Right cardiac atrium (tissue), 5 donors: ENCODE measurements around the gene HPCAL1. TPM values are rescaled to one million over a fixed set of nuclear protein-coding genes. Genes with fewer than 3 reads are reported as not detected.

ENCODE experiments used
- ATAC-seq, 2 donors: fragments of 200-7000 bp; cut with Tn5 transposase; one replicate each; pipeline versions ENCODE4 v1.8.0 to v1.9.1; 2020; ENCODE audit warnings: moderate library complexity in 2 of 2, mild to moderate bottlenecking in 1 of 2
- DNase-seq, 3 donors: peaks; one replicate each; pipeline ENCODE4 v3.0.0-alpha.2; 2020
- H3K27ac ChIP-seq: one replicate; pipeline ENCODE4 v1.5.1; 2013; ENCODE audit warnings: mild to moderate bottlenecking, low read length, control low read depth, moderate library complexity
- H3K27me3 ChIP-seq: one replicate; pipeline ENCODE4 v1.6.1; 2013; ENCODE audit not compliant: control insufficient read depth, insufficient read depth
- H3K4me1 ChIP-seq: one replicate; pipeline ENCODE4 v1.6.1; 2013; ENCODE audit warnings: low read length; ENCODE audit not compliant: control insufficient read depth, insufficient read depth
- H3K4me3 ChIP-seq: one replicate; pipeline ENCODE4 v1.5.1; 2013; ENCODE audit warnings: low read length, control low read depth
- H3K9me3 ChIP-seq: one replicate; pipeline ENCODE4 v1.6.1; 2013; ENCODE audit warnings: low read length; ENCODE audit not compliant: control insufficient read depth
- WGBS: extraction: QIAGEN DNeasy Blood & Tissue Kit; methylation state at CpG from one replicate; pipeline ENCODE4 v1.1.7; 2013; 5-methylcytosine and 5-hydroxymethylcytosine counted together
- intact Hi-C, 4 donors: fragments of 100-400 bp; cut with DNase I; formaldehyde crosslinking; loops; one replicate each; pipeline versions ENCODE4 v1.11.0 to v1.14.0; 2022 to 2023
- polyA plus RNA-seq: library from polyadenylated mRNA; stranded (reverse); fragments of 200-250 nt; gene quantifications from one replicate; pipeline ENCODE4 v1.2.3, GENCODE V29; 2013
- total RNA-seq, 4 donors: library from RNA; stranded (reverse); fragmentation: NEBNext Ultra II Directional; extraction: Animal tissue kit (Norgen Biotek cat#: 25700); gene quantifications; one replicate each; pipeline ENCODE4 v1.2.1, GENCODE V29; 2021
- donor health status: healthy with polysubstance abuse.
- donor health status: DM: no; HTN: yes; CAD: no.
- donor health status: DM: no; HTN: no; CAD: no.
- donor health status: DM: no; HTN: yes; CAD: no; lungs with severe emphysema.
- donor health status: DM: yes; HTN: yes; CAD: no.

The HPCAL1 gene
- total and polyA plus RNA-seq, 5 donors, result 18.5 to 32.2 (median 25.1) TPM

- no peak overlapping the region for H3K4me3 ChIP-seq
- H3K4me1 ChIP-seq, result peaks cover 12% of the 10 kb centered on the region
- no peak overlapping the region for H3K27ac ChIP-seq
- H3K9me3 ChIP-seq, result no peaks in the 10 kb centered on the region
- WGBS, result 69% methylated on average over 5 of the region's 5 CpGs
- peak in 2 of 3 donors; percentile 5 to 13 for DNase-seq
- H3K27me3 ChIP-seq, result no peaks in the 10 kb centered on the region
- intact Hi-C loops, result no loop called here
- ATAC-seq, result peak in 1 of 2 donors; percentile 9
Observed at GRCh38 chr2:10389573-10389972, 86.9 kb downstream of the HPCAL1 start.

- intact Hi-C loops, result no loop called here
- WGBS, result 70% methylated on average over 6 of the region's 6 CpGs
- no peak for ATAC-seq
Observed at GRCh38 chr2:10390369-10390801, 87.7 kb downstream of the HPCAL1 start.

GRCh38 chr2:10392100-10392499 lies 89.4 kb downstream of the HPCAL1 start:
- Histone ChIP-seq H3K4me3 (no peak overlapping the region), H3K27me3 (no peaks in the 10 kb centered on the region), H3K9me3 (no peaks in the 10 kb centered on the region), H3K4me1 (peaks cover 10% of the 10 kb centered on the region), H3K27ac (no peak overlapping the region)
- no peak for ATAC-seq
- 95% methylated on average over 5 of the region's 5 CpGs for whole genome bisulfite sequencing
- peak in 1 of 3 donors; percentile 6 for DNase-seq
- intact Hi-C loops, result no loop called here

More at GRCh38 chr2:10390369-10390801, 87.7 kb downstream of the HPCAL1 start:
- peak in 2 of 3 donors; percentile 40 to 52 for DNase-seq
- Histone ChIP-seq H3K27ac (no peak overlapping the region), H3K9me3 (no peaks in the 10 kb centered on the region), H3K27me3 (no peaks in the 10 kb centered on the region), H3K4me3 (no peak overlapping the region), H3K4me1 (peaks cover 12% of the 10 kb centered on the region)

GRCh38 chr2:10392548-10392947 lies 89.8 kb downstream of the HPCAL1 start:
- H3K27me3 ChIP-seq, result no peaks in the 10 kb centered on the region
- WGBS, result 71% methylated on average over 6 of the region's 6 CpGs
- intact Hi-C loops, result no loop called here
- ATAC-seq, result no peak
- DNase-seq, result peak in 1 of 3 donors; percentile 35
- no peak overlapping the region for H3K4me3 ChIP-seq
- no peak overlapping the region for H3K27ac ChIP-seq
- H3K9me3 ChIP-seq, result no peaks in the 10 kb centered on the region
- peaks cover 7% of the 10 kb centered on the region for H3K4me1 ChIP-seq

- no peak overlapping the region for H3K4me3 ChIP-seq
- H3K9me3 ChIP-seq, result no peaks in the 10 kb centered on the region
- intact Hi-C loops, result no loop called here
- peaks cover 7% of the 10 kb centered on the region for H3K4me1 ChIP-seq
- ATAC-seq (no peak), DNase-seq (peak in 1 of 3 donors; percentile 4)
- no peaks in the 10 kb centered on the region for H3K27me3 ChIP-seq
- no peak overlapping the region for H3K27ac ChIP-seq
- WGBS, result 69% methylated on average over 9 of the region's 9 CpGs
Observed at GRCh38 chr2:10392951-10393639, 90.4 kb downstream of the HPCAL1 start.

- intact Hi-C loops, result no loop called here
- Histone ChIP-seq H3K9me3 (no peaks in the 10 kb centered on the region), H3K4me1 (peaks cover 7% of the 10 kb centered on the region), H3K4me3 (no peak overlapping the region), H3K27me3 (no peaks in the 10 kb centered on the region), H3K27ac (no peak overlapping the region)
- DNase-seq (peak in 1 of 3 donors; percentile 6), ATAC-seq (no peak)
- 95% methylated on average over 4 of the region's 4 CpGs for WGBS
Observed at GRCh38 chr2:10393640-10393982, 90.9 kb downstream of the HPCAL1 start.

GRCh38 chr2:10395893-10396292 lies 93.2 kb downstream of the HPCAL1 start:
- no peaks in the 10 kb centered on the region for H3K27me3 ChIP-seq
- H3K27ac ChIP-seq, result no peak overlapping the region
- DNase-seq (peak in 1 of 3 donors; percentile 40), ATAC-seq (no peak)
- intact Hi-C loops, result no loop called here
- 86% methylated on average over 14 of the region's 14 CpGs for WGBS
- no peaks in the 10 kb centered on the region for H3K4me1 ChIP-seq
- H3K9me3 ChIP-seq, result no peaks in the 10 kb centered on the region
- no peak overlapping the region for H3K4me3 ChIP-seq

- H3K9me3 ChIP-seq, result no peaks in the 10 kb centered on the region
- intact Hi-C loops, result no loop called here
- no peaks in the 10 kb centered on the region for H3K4me1 ChIP-seq
- WGBS, result 89% methylated on average over 13 of the region's 13 CpGs
- H3K27ac ChIP-seq, result no peak overlapping the region
- H3K4me3 ChIP-seq, result no peak overlapping the region
- DNase-seq (peak in 1 of 3 donors; percentile 50), ATAC-seq (no peak)
- no peaks in the 10 kb centered on the region for H3K27me3 ChIP-seq
Observed at GRCh38 chr2:10396464-10396863, 93.8 kb downstream of the HPCAL1 start.

- H3K27ac ChIP-seq, result no peak overlapping the region
- WGBS, result 80% methylated on average over 16 of the region's 16 CpGs
Observed at GRCh38 chr2:10397297-10397875, 94.7 kb downstream of the HPCAL1 start.

GRCh38 chr2:10397878-10398277 lies 95.2 kb downstream of the HPCAL1 start:
- ATAC-seq, result no peak
- H3K4me1 ChIP-seq, result no peaks in the 10 kb centered on the region
- intact Hi-C loops, result no loop called here

More at GRCh38 chr2:10397297-10397875, 94.7 kb downstream of the HPCAL1 start:
- intact Hi-C loops, result no loop called here
- DNase-seq (peak in 1 of 3 donors; percentile 33), ATAC-seq (no peak)
- no peak overlapping the region for H3K4me3 ChIP-seq
- H3K9me3 ChIP-seq, result no peaks in the 10 kb centered on the region
- H3K4me1 ChIP-seq, result no peaks in the 10 kb centered on the region
- no peaks in the 10 kb centered on the region for H3K27me3 ChIP-seq

GRCh38 chr2:10398496-10398895 lies 95.8 kb downstream of the HPCAL1 start:
- peak; percentile 56 to 74 for ATAC-seq
- H3K27ac ChIP-seq, result no peak overlapping the region

More at GRCh38 chr2:10397878-10398277, 95.2 kb downstream of the HPCAL1 start:
- H3K4me3 ChIP-seq, result no peak overlapping the region
- peak in 1 of 3 donors; percentile 23 for DNase-seq
- WGBS, result 61% methylated on average over 4 of the region's 4 CpGs
- no peaks in the 10 kb centered on the region for H3K27me3 ChIP-seq
- H3K9me3 ChIP-seq, result no peaks in the 10 kb centered on the region
- no peak overlapping the region for H3K27ac ChIP-seq

More at GRCh38 chr2:10398496-10398895, 95.8 kb downstream of the HPCAL1 start:
- H3K4me3 ChIP-seq, result no peak overlapping the region
- peak; percentile 71 to 81 (median 77) for DNase-seq
- H3K9me3 ChIP-seq, result no peaks in the 10 kb centered on the region
- 68% methylated on average over 14 of the region's 14 CpGs for WGBS
- intact Hi-C loops, result no loop called here
- H3K4me1 ChIP-seq, result no peaks in the 10 kb centered on the region
- H3K27me3 ChIP-seq, result no peaks in the 10 kb centered on the region
